Suprapubic skin (tissue), 4 donors: ENCODE data around the gene ABHD5.

Experiments used
- EP300 ChIP-seq: sonication (generic); formaldehyde crosslinking; IDR thresholded peaks from one replicate; pipeline ENCODE4 v1.6.1; 2017; ENCODE audit warnings: antibody characterized with exemption
- POLR2A ChIP-seq, 2 donors: fragments of 450-650 bp; IDR thresholded peaks; one replicate each; pipeline ENCODE4 v1.6.1; 2017; ENCODE audit warnings: antibody characterized with exemption in 2 of 2, mild to moderate bottlenecking in 2 of 2, moderate library complexity in 2 of 2
- POLR2AphosphoS5 ChIP-seq, 3 donors: sonication (generic); formaldehyde crosslinking; IDR thresholded peaks; one replicate each; pipeline ENCODE4 v1.6.1; 2017; ENCODE audit warnings: antibody characterized with exemption in 3 of 3
- TF ChIP-seq, protein P1 (sequence below), 2 donors: fragments of 200-600 bp in 1 of 2; fragments of 450-650 bp in 1 of 2; sonication (generic) in 1 of 2; IDR thresholded peaks; one replicate each; pipeline ENCODE4 v1.5.1; 2016 to 2019; ENCODE audit warnings: antibody characterized with exemption in 2 of 2, mild to moderate bottlenecking in 1 of 2, moderate library complexity in 1 of 2

- TF ChIP-seq, protein P1, sequence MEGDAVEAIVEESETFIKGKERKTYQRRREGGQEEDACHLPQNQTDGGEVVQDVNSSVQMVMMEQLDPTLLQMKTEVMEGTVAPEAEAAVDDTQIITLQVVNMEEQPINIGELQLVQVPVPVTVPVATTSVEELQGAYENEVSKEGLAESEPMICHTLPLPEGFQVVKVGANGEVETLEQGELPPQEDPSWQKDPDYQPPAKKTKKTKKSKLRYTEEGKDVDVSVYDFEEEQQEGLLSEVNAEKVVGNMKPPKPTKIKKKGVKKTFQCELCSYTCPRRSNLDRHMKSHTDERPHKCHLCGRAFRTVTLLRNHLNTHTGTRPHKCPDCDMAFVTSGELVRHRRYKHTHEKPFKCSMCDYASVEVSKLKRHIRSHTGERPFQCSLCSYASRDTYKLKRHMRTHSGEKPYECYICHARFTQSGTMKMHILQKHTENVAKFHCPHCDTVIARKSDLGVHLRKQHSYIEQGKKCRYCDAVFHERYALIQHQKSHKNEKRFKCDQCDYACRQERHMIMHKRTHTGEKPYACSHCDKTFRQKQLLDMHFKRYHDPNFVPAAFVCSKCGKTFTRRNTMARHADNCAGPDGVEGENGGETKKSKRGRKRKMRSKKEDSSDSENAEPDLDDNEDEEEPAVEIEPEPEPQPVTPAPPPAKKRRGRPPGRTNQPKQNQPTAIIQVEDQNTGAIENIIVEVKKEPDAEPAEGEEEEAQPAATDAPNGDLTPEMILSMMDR (IDR thresholded peaks at IDR 0.05): no peak
- no peak for TF ChIP-seq POLR2AphosphoS5 (IDR thresholded peaks at IDR 0.05)
- no peak for TF ChIP-seq POLR2A (IDR thresholded peaks at IDR 0.05)
- no peak for TF ChIP-seq EP300
Observed at GRCh38 chr3:43675593-43675992, 15.1 kb upstream of the ABHD5 start.
